Measurements from ENCODE around the gene TLCD3B. TPM values are rescaled to one million over a fixed set of nuclear protein-coding genes. Genes with fewer than 3 reads are reported as not detected.

TLCD3B gene
- total RNA-seq, 2 experiments from 2014 or later = 3.5 to 3.6 TPM

- no peak for TF ChIP-seq CTCF (IDR thresholded peaks at IDR 0.05)
- Mint-ChIP-seq H3K27me3 (no peaks in the 10 kb centered on the region), H3K36me3 (ENCODE audit: low read depth) (peaks cover 24% of the 10 kb centered on the region), H3K4me1 (ENCODE audit: low read depth) (peaks cover 5% of the 10 kb centered on the region), H3K9me3 (no peaks in the 10 kb centered on the region), H3K27ac (no peak overlapping the region), H3K4me3 (no peak overlapping the region)
- intact Hi-C loops (cut with micrococcal nuclease) = no loop called here
- ATAC-seq = no peak
- no peak for DNase-seq
- ChIA-PET POLR2A (interaction anchor here (0.8 to 1.2 kb wide), 2 partner anchors 17 to 63 kb away, joined by 3 read pairs; no protein-coding TSS in a partner anchor), CTCF (interaction anchor here (1.9 kb wide), 1 partner anchor 66 kb away, joined by 5 read pairs; no protein-coding TSS in a partner anchor)
Observed at GRCh38 chr16:29989111-29989858, 41.8 kb downstream of the TLCD3B start.

- Mint-ChIP-seq H3K27me3 (no peaks in the 10 kb centered on the region), H3K4me1 (ENCODE audit: low read depth) (no peaks in the 10 kb centered on the region), H3K9me3 (no peaks in the 10 kb centered on the region), H3K36me3 (ENCODE audit: low read depth) (peaks cover 27% of the 10 kb centered on the region), H3K4me3 (no peak overlapping the region), H3K27ac (no peak overlapping the region)
- DNase-seq (no peak), ATAC-seq (no peak)
- intact Hi-C loops (cut with micrococcal nuclease) = no loop called here
- ChIA-PET POLR2A (interaction anchor here (0.8 to 1.5 kb wide), 3 partner anchors 15 to 62 kb away, joined by 3 to 4 read pairs (median 3); partner anchors contain the start of gene TAOK2), CTCF (interaction anchor here (1.3 to 1.9 kb wide), 2 partner anchors 16 to 67 kb away, joined by 3 to 5 read pairs; partner anchors contain the start of gene TAOK2)
- TF ChIP-seq CTCF (IDR thresholded peaks at IDR 0.05) = no peak
Observed at GRCh38 chr16:29988346-29989075, 42.6 kb downstream of the TLCD3B start.

GRCh38 chr16:29987371-29988085 lies 43.5 kb downstream of the TLCD3B start:
- TF ChIP-seq CTCF (IDR thresholded peaks at IDR 0.05) = no peak
- Mint-ChIP-seq H3K27me3 (no peaks in the 10 kb centered on the region), H3K36me3 (ENCODE audit: low read depth) (peaks cover 31% of the 10 kb centered on the region), H3K9me3 (no peaks in the 10 kb centered on the region), H3K4me1 (ENCODE audit: low read depth) (no peaks in the 10 kb centered on the region), H3K4me3 (no peak overlapping the region), H3K27ac (no peak overlapping the region)
- intact Hi-C loops (cut with micrococcal nuclease) = no loop called here
- ChIA-PET POLR2A (interaction anchor here (1.5 to 3.0 kb wide), 2 partner anchors 8 to 14 kb away, joined by 4 to 17 read pairs; partner anchors contain the start of genes HIRIP3, INO80E and TAOK2), CTCF (interaction anchor here (1.3 to 1.9 kb wide), 2 partner anchors 15 to 68 kb away, joined by 3 to 5 read pairs; partner anchors contain the start of gene TAOK2)
- ATAC-seq = no peak
- no peak for DNase-seq

- intact Hi-C loops (cut with micrococcal nuclease) = no loop called here
- DNase-seq = no peak
- no peak overlapping the region for H3K4me3 Mint-ChIP-seq
- H3K36me3 Mint-ChIP-seq (ENCODE audit: low read depth) = peaks cover 33% of the 10 kb centered on the region
- H3K27ac Mint-ChIP-seq = no peak overlapping the region
- CTCF ChIA-PET = interaction anchor here (1.9 kb wide), 1 partner anchor 68 kb away, joined by 5 read pairs; no protein-coding TSS in a partner anchor
- H3K27me3 Mint-ChIP-seq = no peaks in the 10 kb centered on the region
- ATAC-seq = no peak
- POLR2A ChIA-PET = interaction anchor here (1.5 to 3.0 kb wide), 2 partner anchors 9 to 13 kb away, joined by 4 to 17 read pairs; partner anchors contain the start of genes HIRIP3, INO80E and TAOK2
- no peaks in the 10 kb centered on the region for H3K9me3 Mint-ChIP-seq
- H3K4me1 Mint-ChIP-seq (ENCODE audit: low read depth) = no peaks in the 10 kb centered on the region
- no peak for TF ChIP-seq CTCF (IDR thresholded peaks at IDR 0.05)
Observed at GRCh38 chr16:29986931-29987330, 44.1 kb downstream of the TLCD3B start.
